Retinal pigment epithelial cell (primary cell): ENCODE measurements around the gene SAMD8.

Source experiments
- DNase-seq: peaks from one replicate; pipeline ENCODE4 v3.0.0-alpha.2; 2010; ENCODE audit warnings: low read depth
- H3K4me3 ChIP-seq: 2 replicates; pipeline ENCODE4 v1.5.1; 2011; ENCODE audit warnings: mild to moderate bottlenecking, low read length, control low read depth, moderate library complexity
- CTCF ChIP-seq: conservative IDR thresholded peaks from 2 replicates; pipeline ENCODE4 v1.5.1; 2011; ENCODE audit warnings: low read depth, low read length, control low read depth, inconsistent platforms

The SAMD8 gene

GRCh38 chr10:75146780-75147179 lies 35.3 kb downstream of the SAMD8 start:
- no peak for DNase-seq
- no peak for TF ChIP-seq CTCF
- H3K4me3 ChIP-seq = no peak overlapping the region

GRCh38 chr10:75150656-75151055 lies 39.2 kb downstream of the SAMD8 start:
- no peak overlapping the region for H3K4me3 ChIP-seq
- TF ChIP-seq CTCF = no peak
- DNase-seq = no peak

GRCh38 chr10:75159519-75159918 lies 48.1 kb downstream of the SAMD8 start:
- no peak overlapping the region for H3K4me3 ChIP-seq
- TF ChIP-seq CTCF = no peak

GRCh38 chr10:75165684-75166622 lies 54.5 kb downstream of the SAMD8 start:
- no peak for DNase-seq

More at GRCh38 chr10:75159519-75159918, 48.1 kb downstream of the SAMD8 start:
- no peak for DNase-seq

GRCh38 chr10:75166623-75166972 lies 55.1 kb downstream of the SAMD8 start:
- no peak overlapping the region for H3K4me3 ChIP-seq
- TF ChIP-seq CTCF = no peak
- DNase-seq = no peak

More at GRCh38 chr10:75165684-75166622, 54.5 kb downstream of the SAMD8 start:
- no peak overlapping the region for H3K4me3 ChIP-seq
- no peak for TF ChIP-seq CTCF

- TF ChIP-seq CTCF = no peak
- DNase-seq = no peak
- H3K4me3 ChIP-seq = no peak overlapping the region
These were observed 56.8 kb downstream of the SAMD8 start for GRCh38 chr10:75168275-75168674.

- no peak overlapping the region for H3K4me3 ChIP-seq
- TF ChIP-seq CTCF = no peak
- DNase-seq = peak; percentile 59
These were observed 58.8 kb downstream of the SAMD8 start for GRCh38 chr10:75170215-75170614.
